HEK293T (cell line): ENCODE results near the gene ATP9A.

Source experiments
- CTCF ChIA-PET: fragments of 350-600 bp; formaldehyde crosslinking; extraction: SDS; loops from one replicate; lab custom pipeline; 2021; ENCODE audit warnings: antibody characterized with exemption, inconsistent platforms; lab: Yijun Ruan, JAX
- POLR2A ChIA-PET: fragments of 350-600 bp; formaldehyde crosslinking; extraction: SDS; loops from one replicate; lab custom pipeline; 2020; ENCODE audit warnings: antibody characterized with exemption, inconsistent platforms; lab: Yijun Ruan, JAX
- DNase-seq: peaks from one replicate; pipeline ENCODE4 v3.0.0; 2012; ENCODE audit warnings: mixed read lengths; ENCODE audit errors: extremely low spot score
- ARNT ChIP-seq: fragments of 450-650 bp; IDR thresholded peaks from 2 replicates; pipeline ENCODE4 v1.6.1; 2017; ENCODE audit warnings: mild to moderate bottlenecking
- BHLHE40 ChIP-seq: fragments of 450-650 bp; IDR thresholded peaks from 2 replicates; pipeline ENCODE4 v1.6.1; 2016; ENCODE audit warnings: mild to moderate bottlenecking, moderate library complexity, borderline replicate concordance
- CTBP1 ChIP-seq: fragments of 450-650 bp; IDR thresholded peaks from 2 replicates; pipeline ENCODE4 v1.6.1; 2016; ENCODE audit warnings: borderline replicate concordance
- ELF4 ChIP-seq: fragments of 450-650 bp; IDR thresholded peaks from 2 replicates; pipeline ENCODE4 v1.6.1; 2017; ENCODE audit warnings: antibody characterized with exemption
- FOXA1 ChIP-seq: fragments of 450-650 bp; IDR thresholded peaks from 2 replicates; pipeline ENCODE4 v1.6.1; 2016; ENCODE audit warnings: mild to moderate bottlenecking
- FOXK2 ChIP-seq: fragments of 450-650 bp; IDR thresholded peaks from 2 replicates; pipeline ENCODE4 v1.6.1; 2016; ENCODE audit warnings: mild to moderate bottlenecking
- FOXM1 ChIP-seq: fragments of 450-650 bp; IDR thresholded peaks from 2 replicates; pipeline ENCODE4 v1.6.1; 2017; ENCODE audit warnings: mild to moderate bottlenecking, borderline replicate concordance
- HDGF ChIP-seq: fragments of 450-650 bp; IDR thresholded peaks from 2 replicates; pipeline ENCODE4 v1.6.1; 2017; ENCODE audit warnings: antibody characterized with exemption, borderline replicate concordance
- L3MBTL2 ChIP-seq: fragments of 450-650 bp; conservative IDR thresholded peaks from 2 replicates; pipeline ENCODE4 v1.6.1; 2016; ENCODE audit warnings: mild to moderate bottlenecking
- LEF1 ChIP-seq: fragments of 450-650 bp; IDR thresholded peaks from 2 replicates; pipeline ENCODE4 v1.6.1; 2017; ENCODE audit warnings: mild to moderate bottlenecking, borderline replicate concordance
- NFRKB ChIP-seq: fragments of 450-650 bp; IDR thresholded peaks from 2 replicates; pipeline ENCODE4 v1.6.1; 2016; ENCODE audit warnings: mild to moderate bottlenecking, moderate library complexity
- SP1 ChIP-seq: fragments of 450-650 bp; IDR thresholded peaks from 2 replicates; pipeline ENCODE4 v1.6.1; 2017
- SUZ12 ChIP-seq: fragments of 450-650 bp; IDR thresholded peaks from 2 replicates; pipeline ENCODE4 v1.6.1; 2016; ENCODE audit warnings: mild to moderate bottlenecking
- TARDBP ChIP-seq: fragments of 450-650 bp; IDR thresholded peaks from 2 replicates; pipeline ENCODE4 v1.6.1; 2016
- ZNF384 ChIP-seq: fragments of 450-650 bp; IDR thresholded peaks from 2 replicates; pipeline ENCODE4 v1.6.1; 2016
- TF ChIP-seq, protein P1 (sequence below): fragments of 450-650 bp; IDR thresholded peaks from 2 replicates; pipeline ENCODE4 v1.6.1; 2016

The ATP9A gene

DNA sequence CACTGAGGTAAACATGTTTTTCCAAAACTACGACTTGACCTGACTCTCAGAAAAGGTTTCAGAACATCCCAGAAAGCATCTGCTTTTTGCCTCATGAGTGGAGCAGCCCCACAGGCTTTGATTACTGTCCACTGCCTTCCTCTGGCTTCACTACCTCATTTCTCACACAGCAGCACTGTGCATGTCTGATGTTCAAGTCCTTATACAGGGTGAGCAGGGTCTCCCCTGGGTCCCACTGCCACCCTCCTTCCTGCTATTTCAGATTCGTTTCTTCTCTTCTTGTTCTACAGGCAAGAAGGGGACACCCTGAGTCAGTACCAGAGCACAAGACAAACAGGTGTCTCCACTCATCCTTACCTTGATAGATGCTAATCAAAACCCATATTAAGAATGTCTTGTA is 161.0 kb downstream of the ATP9A start:
- POLR2A ChIA-PET: no interaction called here
- TF ChIP-seq CTBP1: no peak
- no peak for DNase-seq
- CTCF ChIA-PET: no interaction called here

- CTCF ChIA-PET: no interaction called here
- no peak for DNase-seq
- POLR2A ChIA-PET: no interaction called here
- no peak for TF ChIP-seq FOXK2
- no peak for TF ChIP-seq ARNT
- TF ChIP-seq NFRKB: no peak
- no peak for TF ChIP-seq CTBP1
- no peak for TF ChIP-seq TARDBP
- TF ChIP-seq, protein P1, sequence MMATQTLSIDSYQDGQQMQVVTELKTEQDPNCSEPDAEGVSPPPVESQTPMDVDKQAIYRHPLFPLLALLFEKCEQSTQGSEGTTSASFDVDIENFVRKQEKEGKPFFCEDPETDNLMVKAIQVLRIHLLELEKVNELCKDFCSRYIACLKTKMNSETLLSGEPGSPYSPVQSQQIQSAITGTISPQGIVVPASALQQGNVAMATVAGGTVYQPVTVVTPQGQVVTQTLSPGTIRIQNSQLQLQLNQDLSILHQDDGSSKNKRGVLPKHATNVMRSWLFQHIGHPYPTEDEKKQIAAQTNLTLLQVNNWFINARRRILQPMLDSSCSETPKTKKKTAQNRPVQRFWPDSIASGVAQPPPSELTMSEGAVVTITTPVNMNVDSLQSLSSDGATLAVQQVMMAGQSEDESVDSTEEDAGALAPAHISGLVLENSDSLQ: no peak
- TF ChIP-seq L3MBTL2: no peak
- TF ChIP-seq ZNF384: no peak
- TF ChIP-seq LEF1: no peak
- TF ChIP-seq HDGF: no peak
- TF ChIP-seq SUZ12: no peak
- TF ChIP-seq ELF4: no peak
- TF ChIP-seq FOXM1: no peak
Observed at GRCh38 chr20:51604851-51605250, 163.3 kb downstream of the ATP9A start.

DNA sequence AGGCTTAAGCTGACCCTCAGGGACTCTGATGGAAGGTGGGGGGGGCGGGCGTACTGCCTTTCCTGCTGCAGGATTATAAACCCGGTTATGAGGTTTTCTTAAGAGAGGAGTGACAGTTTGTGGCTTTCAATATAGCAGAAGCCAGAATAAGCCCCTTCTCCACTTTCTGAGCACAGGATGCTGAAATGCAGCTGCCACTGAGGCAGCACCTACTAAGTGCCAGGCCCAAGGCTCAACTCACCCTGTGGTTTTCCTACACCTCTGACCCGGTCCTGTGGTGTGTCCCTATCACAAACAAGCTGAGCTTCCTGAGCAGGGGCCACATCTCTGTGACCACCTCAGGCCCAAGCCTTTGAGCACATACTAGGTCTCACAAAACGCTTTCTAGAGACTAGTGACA is 166.1 kb downstream of the ATP9A start:
- no peak for DNase-seq
- no peak for TF ChIP-seq ELF4
- no peak for TF ChIP-seq SUZ12
- TF ChIP-seq NFRKB: no peak
- TF ChIP-seq BHLHE40: no peak
- TF ChIP-seq FOXM1: no peak
- TF ChIP-seq FOXK2: no peak
- no peak for TF ChIP-seq L3MBTL2
- TF ChIP-seq ZNF384: no peak
- no peak for TF ChIP-seq SP1
- TF ChIP-seq, protein P1: no peak
- no peak for TF ChIP-seq LEF1
- TF ChIP-seq ARNT: no peak
- TF ChIP-seq FOXA1: no peak
- no peak for TF ChIP-seq CTBP1
- no peak for TF ChIP-seq TARDBP
- POLR2A ChIA-PET: no interaction called here
- CTCF ChIA-PET: no interaction called here

GRCh38 chr20:51600950-51601349 is 167.2 kb downstream of the ATP9A start:
- TF ChIP-seq, protein P1: no peak
- TF ChIP-seq CTBP1 (no peak), TARDBP (no peak), ELF4 (no peak), HDGF (no peak), LEF1 (no peak), SUZ12 (no peak), ZNF384 (no peak), FOXM1 (no peak), FOXA1 (no peak), SP1 (no peak), BHLHE40 (no peak), ARNT (no peak), NFRKB (no peak), L3MBTL2 (no peak), FOXK2 (no peak)
- ChIA-PET CTCF (interaction anchor here (0.6 to 1.4 kb wide), 2 partner anchors 36 to 608 kb away, joined by 3 to 4 read pairs; no protein-coding TSS in a partner anchor), POLR2A (no interaction called here)
- no peak for DNase-seq

DNA sequence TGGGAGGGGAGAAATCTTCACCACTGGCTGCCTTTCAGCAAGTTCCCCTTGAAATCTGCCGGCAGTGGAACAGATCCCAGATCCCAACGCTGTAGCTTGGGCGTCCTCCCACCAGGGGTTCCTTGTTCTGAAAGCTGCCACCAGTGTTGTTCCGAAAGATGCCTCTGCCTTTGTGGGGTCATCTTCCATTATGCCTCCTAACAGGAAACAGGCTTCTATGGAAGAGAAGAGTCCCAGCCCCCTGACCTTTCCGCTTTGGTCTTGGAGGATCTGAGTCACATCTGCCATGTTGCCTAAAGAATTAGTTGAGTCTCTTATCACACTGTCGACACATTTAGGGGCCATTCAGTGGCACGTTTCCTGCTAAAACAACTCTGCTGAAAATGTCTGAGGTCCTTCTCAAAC is 168.2 kb downstream of the ATP9A start:
- TF ChIP-seq FOXA1 (no peak), FOXM1 (no peak), LEF1 (no peak), CTBP1 (no peak)
- ChIA-PET CTCF (interaction anchor here (1.4 kb wide), 1 partner anchor 607 kb away, joined by 4 read pairs; no protein-coding TSS in a partner anchor), POLR2A (no interaction called here)

DNA sequence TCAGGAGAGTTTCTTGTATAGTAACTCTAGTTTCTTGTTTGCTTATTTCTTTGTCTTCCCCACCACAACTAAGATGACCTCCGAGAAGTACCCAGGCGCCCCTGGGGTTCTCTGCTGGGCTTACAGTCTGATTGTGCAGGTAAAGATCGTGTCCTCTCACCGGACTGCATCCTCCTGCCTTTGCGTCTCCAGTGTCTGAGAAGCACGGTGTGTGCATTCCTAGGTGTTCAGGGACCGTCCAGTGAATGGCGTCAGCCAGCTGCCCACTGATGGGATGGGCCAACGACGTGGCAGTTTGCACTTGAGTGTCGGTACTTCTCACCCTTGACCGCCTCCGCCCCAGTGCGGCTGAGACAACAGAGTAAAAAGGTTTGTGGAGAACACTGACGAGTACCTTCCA is 169.6 kb downstream of the ATP9A start:
- no peak for DNase-seq
- ChIA-PET POLR2A (no interaction called here), CTCF (no interaction called here)
- no peak for TF ChIP-seq ZNF384
- TF ChIP-seq, protein P1: no peak
- no peak for TF ChIP-seq FOXK2
- TF ChIP-seq ARNT: no peak
- no peak for TF ChIP-seq FOXA1
- no peak for TF ChIP-seq ELF4
- no peak for TF ChIP-seq HDGF
- TF ChIP-seq SUZ12: no peak
- TF ChIP-seq FOXM1: no peak
- no peak for TF ChIP-seq BHLHE40
- TF ChIP-seq L3MBTL2: no peak
- no peak for TF ChIP-seq TARDBP
- TF ChIP-seq NFRKB: no peak
- TF ChIP-seq CTBP1: no peak
- no peak for TF ChIP-seq LEF1
- no peak for TF ChIP-seq SP1

More for the DNA sequence above, 168.2 kb downstream of the ATP9A start:
- DNase-seq: no peak
